T follicular helper cell (primary cell): Measurements from ENCODE around the gene PRR20G.
"Not testable (repeated sequence)": the region's sequence is repeated elsewhere in the genome, so short reads cannot be mapped to it uniquely, and the experiment has no call there.

ENCODE experiments used
- DNase-seq: peaks from one replicate; pipeline ENCODE4 v3.0.0-alpha.2; 2020; ENCODE audit warnings: low read depth
- total RNA-seq, 2 experiments: gene quantifications; one replicate each; lab custom pipeline; 2026; lab: John Stamatoyannopoulos, UW

Gene PRR20G
- total RNA-seq: 0 reads per million in 2 experiments

DNA sequence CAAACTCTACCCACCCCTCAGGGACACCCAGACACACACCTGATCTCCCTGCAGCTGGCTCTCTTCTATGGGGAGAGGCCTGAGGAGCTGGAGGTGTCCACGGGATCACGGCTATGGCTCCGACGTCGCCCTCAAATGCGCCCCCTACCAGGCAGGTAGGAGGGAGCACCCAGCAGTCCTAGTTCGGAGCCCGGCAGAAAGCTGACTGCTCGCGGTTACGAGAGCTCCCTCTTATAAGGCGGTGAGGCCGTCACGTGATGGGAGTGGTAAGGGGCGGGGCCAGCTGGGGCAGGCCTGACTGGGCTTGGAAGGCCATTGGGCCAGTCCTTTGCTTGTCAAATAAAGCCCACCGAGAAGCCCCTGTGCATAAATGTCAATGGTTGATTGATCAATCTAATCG is at the start of gene PRR20G:
Gene PRR20G, minus strand, starts transcription at position 207 of the 400 bp plus-strand sequence. CDS start 681 bp downstream, outside the sequence.
- no peak for DNase-seq

DNA sequence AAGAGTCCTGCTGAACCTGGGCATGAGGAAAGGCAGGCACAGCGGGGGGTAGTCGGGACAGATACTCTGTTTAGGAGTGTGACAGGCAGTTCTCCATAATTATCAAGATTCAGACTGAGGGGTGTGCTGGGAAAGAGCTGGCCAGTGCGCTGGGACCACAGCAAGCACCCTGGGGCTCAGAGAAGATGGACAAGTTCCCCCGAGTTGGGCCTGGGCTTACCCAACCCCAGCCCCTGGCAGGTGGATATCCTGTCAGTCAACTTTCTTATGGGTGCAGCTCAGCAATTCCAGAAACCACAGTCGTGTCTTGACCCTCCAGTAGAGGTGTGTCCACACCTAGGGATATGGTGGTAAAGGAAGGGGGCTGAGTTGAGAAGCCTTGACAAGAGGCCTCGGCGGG is 49.2 kb upstream of the PRR20G start:
- no peak for DNase-seq

DNA sequence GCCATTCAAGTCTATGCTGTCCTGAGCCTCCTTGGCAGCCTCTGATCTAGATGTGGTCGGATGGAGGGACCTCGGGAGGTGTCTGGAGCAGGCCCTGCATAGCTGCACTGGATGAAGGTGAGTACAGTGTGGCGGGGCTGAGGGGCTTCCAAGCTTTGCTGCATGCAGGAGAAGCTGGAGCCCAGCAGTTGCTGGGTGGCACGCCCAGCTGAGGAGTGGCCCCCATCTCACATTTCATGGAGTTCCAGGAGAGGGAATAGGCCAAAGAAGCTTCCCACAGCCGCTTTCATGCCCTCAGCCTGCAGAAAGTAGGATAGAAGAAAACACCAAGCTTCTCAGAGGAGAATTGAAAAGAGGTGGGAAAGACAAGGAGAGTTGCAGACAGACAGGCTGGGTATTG is 48.3 kb upstream of the PRR20G start:
- no peak for DNase-seq

DNA sequence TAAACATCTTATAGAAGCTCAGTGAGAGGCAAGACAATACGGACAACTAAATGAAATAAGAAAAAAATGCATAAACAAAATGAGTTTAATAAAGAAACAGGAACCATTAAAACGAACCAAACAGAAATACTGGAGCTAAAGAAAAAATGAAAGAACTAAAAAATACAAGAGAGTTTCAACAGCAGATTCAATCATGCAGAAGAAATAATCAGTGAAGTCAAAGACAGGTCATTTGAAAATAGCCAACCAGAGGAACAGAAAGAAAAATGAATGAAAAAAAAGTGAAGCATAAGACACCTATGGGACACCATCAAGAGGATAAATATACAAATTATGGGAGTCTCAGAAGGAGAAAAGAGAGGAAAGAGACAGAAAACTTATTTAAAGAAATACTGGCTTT is 42.5 kb upstream of the PRR20G start:
- DNase-seq: no peak

DNA sequence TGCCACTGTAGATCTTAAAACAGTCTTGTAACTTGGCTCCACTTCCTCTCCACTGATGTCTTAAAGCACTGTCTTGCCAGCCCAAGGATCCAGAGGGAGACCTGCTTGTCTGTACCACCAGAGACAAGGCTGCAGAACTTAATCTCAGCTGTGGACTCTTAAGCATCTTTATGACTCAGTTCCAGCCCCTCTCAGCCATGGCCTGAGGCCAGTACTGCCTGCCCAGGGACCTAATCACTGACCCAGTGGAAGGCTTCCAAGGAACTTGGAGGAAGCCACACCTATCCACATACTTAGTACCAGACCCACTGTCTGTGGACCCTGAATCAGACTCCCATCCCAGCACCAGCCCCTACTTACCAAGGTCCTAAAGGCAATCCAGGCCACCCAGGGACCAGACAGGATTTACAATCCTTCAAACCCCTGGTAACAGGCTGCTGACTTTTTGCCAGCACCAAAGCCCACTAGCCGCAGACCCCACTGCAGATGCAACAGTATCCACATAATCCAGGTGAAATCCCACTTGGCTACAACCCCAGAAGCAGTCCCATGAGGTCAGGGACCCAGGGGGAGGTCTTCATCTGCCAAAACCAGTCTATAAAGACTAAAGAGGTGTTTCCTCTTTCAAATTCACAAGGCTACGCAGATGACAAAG is 41.9 kb upstream of the PRR20G start:
- no peak for DNase-seq

DNA sequence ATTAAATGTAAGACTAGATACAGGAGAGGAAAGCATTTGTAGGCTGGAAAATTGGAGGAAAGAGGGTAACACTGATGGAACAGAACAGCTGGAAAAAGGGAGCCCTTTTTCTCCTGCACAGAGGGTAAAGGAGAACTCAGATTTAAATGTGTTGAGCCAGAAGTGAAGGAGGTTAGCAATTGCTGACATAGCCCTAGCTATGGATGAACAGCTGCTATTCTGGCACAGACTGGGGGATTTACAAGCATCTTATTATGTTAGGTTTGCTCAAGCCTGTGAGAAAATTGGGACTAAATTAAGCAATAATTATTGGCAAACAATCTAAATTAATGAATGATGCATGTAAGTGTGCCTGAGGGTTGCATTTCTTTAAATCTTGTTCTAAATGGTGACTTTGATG is 40.6 kb upstream of the PRR20G start:
- DNase-seq: no peak

DNA sequence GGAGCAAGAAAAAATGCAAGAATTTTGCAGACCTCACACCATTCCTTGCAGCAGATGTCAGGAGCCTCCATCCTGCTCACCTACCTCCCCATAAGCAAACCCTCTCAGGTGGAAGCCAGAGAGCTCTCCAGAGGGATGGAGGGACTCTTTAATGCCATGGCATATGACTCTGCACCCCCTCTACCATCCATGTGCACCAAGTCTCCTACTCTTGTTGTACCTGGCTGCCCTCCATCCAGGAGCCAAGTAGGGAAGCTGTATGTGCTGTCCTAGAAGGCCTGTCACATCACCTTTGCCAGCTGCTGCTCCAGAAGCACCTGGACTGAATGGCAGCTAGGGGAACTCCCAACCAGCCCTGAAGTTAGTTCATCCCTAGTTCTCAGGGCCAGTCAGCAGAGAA is 38.5 kb upstream of the PRR20G start:
- DNase-seq: no peak

DNA sequence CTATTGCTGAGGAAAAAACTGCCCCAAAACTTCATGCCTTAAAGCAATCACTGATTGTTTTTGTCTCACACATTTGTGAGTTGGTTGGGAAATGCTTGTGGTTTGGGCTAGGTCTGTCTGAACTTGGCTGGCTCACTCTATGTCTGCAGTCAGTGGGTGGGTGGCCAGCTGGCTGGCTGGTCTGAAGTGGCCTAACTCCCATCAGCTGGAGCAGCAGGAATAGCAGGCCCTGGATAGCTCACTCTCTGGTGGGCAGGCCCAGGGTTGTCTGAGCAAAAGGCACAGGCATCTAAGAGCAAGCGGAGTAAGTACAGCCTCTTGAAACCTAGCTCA is 37.7 kb upstream of the PRR20G start:
- DNase-seq: no peak

DNA sequence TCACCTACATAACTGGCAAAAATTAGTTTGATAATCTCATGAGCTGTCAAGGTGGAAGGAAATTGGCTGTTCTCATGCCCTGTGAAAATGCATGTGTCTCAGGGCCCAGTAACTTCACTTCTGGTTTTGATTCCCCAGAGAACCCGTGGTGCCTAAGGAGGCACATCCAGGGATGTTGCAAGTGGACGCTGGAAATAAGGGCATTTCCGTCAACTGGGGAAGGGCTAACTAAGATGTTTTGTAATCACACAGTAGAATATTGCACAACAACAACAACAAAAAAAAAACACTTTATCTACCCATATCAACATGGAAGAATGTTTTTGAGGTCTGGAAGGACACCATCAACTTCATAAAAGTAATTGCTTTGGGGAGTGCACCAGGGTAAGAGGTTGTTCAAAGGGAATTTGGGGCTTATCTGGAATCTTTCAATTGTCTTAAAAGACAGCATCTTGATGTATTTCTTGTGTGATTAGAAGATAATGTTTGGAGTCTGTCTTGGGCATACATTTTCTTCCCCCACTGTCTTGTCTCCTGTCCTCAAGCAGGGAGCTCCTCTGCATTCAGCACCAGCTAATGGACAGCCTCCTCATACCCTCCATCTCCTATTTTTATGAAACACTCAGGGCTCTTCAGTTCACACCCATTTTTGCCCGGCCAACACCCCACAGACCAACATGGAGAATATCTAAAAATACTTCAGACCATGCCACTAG is 37.2 kb upstream of the PRR20G start:
- no peak for DNase-seq

DNA sequence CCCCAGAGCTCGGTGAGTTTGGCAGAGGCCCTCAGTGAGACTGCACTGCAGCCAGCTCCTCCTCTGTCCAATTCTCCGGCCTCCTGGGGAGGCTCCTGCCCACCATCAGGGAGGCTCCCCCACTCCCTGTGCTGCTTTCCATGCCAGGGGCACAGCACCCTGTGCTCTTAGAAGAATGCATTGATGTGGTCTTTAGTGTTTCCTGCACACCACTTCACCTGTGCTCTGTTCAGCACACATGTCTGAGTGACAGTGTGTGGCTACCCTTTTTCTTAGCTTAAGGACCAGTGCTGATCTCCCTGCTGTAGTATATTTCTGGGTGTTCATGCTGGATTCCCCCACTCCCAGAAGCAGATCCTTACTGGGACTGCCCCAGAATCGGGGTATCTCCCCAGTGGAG is 36.2 kb upstream of the PRR20G start:
- no peak for DNase-seq

DNA sequence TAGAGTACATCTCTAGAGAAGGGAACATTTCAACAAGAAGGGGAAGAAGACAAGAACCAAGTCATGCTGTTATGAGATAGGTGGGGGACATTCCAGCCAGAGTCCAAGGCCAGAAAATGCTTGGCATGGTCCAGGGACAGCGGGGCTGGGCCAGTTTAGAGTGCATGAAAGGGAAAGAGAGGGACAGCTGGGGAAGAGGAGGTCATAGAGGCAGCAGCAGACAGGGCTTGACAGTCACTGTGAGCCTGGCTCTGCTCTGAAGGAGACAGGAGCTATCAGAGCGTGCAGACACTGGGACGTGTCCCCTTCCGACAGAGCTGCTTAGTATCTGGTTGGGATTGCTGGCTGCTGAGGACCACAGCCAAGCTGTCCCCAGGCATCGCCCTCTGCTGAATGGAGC is 35.7 kb upstream of the PRR20G start:
- DNase-seq: no peak

DNA sequence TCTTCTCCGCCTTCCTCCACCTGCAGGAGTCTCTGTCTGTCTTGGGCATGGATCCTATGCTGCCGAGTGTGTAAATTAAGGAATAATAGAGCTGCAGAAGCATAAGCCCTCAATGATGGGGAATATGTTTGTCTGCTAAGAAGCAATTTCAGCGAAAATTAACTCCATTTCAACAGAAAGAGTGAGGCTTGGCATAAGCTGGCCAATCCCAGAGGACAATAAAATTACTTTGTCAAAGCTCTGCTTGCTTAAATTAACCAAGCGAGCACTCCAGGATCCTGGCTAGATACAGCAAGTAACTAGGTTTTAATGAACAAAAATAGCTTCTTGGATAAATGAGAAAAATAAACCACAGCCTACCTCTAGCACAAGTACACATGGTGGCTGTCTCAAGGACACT is 33.5 kb upstream of the PRR20G start:
- no peak for DNase-seq

DNA sequence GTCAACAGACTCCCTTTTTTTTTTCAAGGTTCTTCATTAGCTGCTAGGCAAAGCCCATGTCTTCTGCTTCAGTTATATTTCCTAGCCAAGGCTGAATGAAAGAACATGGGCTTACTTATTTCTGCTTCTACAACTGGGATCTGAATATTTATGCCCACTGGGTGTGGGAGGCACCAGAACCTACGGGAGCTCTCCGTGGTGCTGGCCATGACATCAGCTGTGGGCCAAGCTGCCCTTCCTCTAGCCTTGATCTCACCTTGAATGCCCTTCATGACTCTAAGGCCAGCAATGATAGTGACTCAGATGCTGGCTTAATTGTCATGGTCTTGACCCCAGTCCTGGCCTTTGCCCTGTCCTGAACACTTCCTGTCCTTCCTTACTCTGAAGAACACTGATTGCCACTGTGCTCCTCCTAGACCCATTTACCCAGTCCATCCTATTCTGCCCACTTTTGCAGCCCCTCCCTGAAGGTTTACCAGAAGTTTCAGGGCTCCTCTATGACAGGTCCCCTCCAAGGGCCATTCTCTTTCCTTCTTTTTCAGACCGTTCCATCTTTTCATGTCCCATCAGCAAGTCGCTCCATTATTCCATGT is 32.8 kb upstream of the PRR20G start:
- no peak for DNase-seq

DNA sequence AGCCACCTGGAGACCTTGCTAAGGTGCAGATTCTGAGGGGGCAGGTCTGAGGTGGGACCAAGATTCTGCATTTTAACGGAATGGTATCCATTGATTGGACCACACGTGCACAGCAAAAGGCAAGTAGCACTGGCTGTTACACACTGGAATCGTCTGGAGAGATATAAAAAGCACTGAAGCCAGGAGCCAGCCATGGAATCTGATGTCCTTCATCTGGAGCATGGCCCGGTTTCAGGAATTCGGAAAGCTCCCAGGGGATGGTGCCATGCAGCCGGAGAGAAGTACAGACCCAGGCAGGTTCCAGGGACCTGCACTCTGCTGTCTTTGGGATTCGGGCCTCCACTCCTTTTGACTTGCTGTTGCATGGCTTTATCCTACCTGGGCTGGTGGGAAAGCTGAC is 28.8 kb upstream of the PRR20G start:
- no peak for DNase-seq

DNA sequence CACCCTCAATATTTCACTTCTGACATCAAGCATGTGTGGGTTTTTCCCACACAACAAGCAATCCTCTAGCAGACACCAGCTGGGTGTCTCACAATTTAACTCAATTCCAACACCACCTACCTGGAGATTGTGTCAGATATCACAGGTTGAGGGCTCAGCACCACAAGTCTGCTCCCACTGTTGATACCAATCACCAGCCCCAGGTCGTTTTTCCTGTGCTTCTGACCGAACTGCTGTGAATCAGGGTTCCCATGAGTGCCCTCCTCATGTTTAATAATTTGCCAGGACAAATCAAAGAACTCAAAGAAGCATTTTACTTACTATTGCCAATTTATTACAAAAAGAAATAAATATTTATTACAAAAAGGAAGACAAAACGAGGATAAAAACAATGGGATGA is 25.0 kb upstream of the PRR20G start:
- DNase-seq: no peak

DNA sequence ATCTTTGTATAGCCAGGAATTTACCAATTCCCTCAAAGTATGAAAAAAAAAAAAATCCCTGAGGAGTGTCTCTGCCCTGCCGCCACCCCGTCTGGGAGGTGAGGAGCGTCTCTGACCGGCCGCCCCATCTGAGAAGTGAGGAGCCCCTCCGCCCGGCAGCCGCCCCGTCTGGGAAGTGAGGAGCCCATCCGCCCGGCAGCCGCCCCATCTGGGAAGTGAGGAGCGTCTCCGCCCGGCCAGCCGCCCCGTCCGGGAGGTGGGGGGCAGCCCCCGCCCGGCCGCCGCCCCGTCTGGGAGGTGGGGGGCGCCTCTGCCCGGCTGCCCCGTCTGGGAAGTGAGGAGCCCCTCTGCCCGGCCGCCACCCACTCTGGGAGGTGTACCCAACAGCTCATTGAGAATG is 21.0 kb upstream of the PRR20G start:
- DNase-seq: not testable (repeated sequence)

DNA sequence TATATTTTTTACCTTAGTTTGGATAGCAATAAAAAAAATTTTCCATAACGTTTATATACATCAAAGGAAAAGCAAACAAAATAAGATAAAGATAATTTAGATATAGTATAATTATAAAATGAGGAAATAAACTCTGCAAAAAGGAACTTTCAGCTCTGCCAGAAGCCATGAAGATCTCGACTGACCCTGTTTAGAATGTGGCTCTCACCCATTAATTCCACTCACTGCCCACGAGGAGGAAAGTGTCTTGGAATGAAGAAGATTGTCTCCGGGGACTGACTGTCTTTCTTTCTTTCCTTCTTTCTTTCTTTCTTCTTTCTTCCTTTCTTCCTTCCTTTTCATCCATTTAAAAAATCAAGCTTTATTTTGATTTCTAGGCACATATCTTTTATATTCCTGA is 20.1 kb upstream of the PRR20G start:
- DNase-seq: no peak

DNA sequence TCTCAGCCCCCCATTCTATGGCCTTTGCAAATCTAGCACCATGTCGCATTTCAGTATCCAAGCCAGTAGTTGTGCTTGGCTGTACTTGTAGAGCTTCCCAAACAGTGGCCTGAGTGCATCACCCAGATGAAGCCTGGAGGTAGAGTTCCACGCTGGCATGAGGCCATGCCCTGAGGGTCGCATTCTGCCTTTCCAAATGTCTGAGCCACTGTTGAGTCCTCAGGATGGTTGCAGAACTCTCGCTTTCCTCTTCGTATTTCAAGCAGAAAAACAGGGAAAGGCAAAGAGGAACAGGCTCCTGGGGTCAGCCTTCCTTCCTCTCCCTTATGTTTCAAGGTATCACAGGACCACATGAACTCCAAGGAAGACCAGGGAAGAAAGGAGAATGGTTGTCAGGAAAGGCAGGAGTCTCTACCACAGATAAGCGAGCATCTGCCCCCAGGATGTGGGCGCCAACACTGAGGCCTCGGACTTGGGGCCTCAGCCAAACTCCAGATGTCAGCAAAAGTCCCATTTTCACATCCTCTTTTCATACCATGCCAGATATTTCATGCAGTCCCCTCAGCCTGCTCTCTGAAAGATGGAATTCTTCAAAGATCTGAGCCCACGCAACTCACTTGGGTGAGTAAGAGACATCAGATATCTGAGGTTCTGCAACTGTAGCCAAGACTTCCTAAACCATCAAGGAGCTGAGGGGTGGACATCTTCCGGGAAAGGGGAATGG is 19.4 kb upstream of the PRR20G start:
- DNase-seq: no peak

DNA sequence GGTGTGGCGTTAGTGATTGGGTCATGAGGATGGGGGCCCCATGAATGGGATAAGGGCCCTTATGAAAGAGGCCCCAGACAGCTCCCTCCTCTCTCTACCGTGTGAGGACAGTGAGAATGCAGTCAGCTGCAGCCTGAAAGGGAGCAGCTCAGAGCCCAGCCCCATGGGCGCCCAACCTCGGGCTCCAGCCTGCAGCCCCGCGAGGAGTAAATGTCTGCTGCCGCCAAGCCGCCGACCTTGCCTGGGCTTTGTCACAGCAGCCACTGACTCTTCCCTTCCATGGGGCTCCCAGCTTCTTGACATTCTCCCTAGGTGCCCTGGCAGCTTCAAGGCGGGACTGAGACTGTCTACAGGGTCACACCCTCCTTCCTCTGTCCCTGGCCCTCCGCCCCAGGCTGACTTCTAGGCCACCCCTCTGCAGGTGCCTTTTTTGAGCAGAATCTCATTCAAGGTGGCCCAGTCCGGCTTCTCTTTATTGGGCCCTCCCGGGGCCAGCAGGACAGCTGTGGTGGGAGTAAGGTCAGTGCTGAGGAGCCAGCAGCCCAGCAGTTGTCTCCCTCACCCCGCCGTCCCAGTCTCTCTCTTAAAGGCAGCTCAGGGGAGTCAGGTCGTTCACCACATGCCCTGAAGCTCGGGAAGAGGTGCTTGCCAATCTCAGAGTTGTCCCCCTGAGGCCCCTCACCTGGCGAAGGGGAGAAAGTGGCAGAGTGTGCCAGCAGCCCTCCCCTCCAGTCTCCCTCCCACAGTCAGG is 18.7 kb upstream of the PRR20G start:
- no peak for DNase-seq

DNA sequence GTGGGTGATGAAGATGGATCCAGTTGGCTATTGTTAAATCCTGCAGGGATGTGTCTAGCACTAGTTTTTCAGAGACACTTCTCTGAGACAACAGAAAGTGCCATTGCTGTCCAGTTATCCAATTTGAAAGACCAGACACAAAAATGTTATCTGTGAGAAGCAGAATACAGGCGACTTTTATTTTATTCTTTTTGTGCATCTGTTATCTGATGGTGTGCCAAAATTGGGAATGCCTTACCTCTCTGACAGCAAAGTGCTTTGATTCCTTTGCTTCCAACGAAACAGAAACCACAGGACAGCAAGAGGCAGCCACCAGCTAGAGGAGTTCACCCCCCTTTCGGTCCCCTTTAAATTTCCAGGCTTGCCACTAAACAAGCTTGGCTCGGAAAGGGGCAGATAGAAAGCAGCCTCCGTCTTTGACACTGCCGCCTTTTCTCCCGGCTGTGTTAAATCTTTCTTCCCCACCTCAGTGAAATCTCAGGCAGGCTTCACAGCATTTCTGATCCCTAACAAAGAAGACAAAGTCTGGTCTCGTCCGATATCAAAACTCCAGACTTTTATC is 17.7 kb upstream of the PRR20G start:
- DNase-seq: no peak

DNA sequence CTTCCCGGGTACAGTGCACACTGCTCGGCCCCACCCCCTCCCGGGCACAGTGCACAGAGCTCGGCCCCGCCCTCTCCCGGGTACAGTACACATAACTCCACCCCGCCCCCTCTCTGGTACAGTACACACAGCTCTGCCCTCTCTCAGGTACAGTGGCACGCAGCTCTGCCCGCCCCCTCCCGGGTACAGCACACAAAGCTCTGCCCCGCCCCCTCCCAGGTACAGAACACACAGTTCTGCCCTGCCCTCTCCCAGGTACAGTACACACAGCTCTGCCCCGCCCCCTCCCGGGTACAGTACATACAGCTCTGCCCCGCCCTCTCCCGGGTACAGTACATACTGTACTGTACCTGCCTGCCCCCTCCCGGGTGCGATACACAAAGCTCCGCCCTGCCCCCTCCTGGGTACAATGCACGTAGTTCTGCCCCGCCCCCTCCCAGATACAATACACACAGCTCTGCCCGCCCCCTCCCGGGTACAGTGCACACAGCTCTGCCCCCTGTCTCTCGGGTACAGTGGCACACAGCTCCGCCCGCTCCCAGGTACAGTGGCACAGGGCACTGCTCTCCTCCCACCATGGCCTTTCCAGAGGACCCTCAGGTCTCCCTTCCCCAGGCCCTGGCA is 16.4 kb upstream of the PRR20G start:
- no peak for DNase-seq
